H9 (cell line): Measurements from ENCODE around the gene MAST4. TPM values are rescaled to one million over a fixed set of nuclear protein-coding genes. Genes with fewer than 3 reads are reported as not detected.

Experiments
- DNase-seq: peaks from one replicate; pipeline ENCODE4 v3.0.0-alpha.2; 2017
- H2AFZ ChIP-seq: one replicate; pipeline ENCODE4 v1.6.1; 2013; ENCODE audit warnings: mild to moderate bottlenecking, low read length, control low read depth, moderate library complexity
- H2AK5ac ChIP-seq: 2 replicates; pipeline ENCODE4 v1.6.1; 2013; ENCODE audit warnings: low read length, control low read depth, mixed read lengths; ENCODE audit not compliant: insufficient read length
- H2BK120ac ChIP-seq: one replicate; pipeline ENCODE4 v1.6.1; 2013; ENCODE audit warnings: low read depth, mild to moderate bottlenecking, low read length, control low read depth, inconsistent platforms; ENCODE audit not compliant: poor library complexity, severe bottlenecking
- H2BK12ac ChIP-seq: 2 replicates; pipeline ENCODE4 v1.6.1; 2013; ENCODE audit warnings: low read length, control low read depth, mixed read lengths, low read depth; ENCODE audit not compliant: insufficient read length
- H2BK15ac ChIP-seq: 2 replicates; pipeline ENCODE4 v1.6.1; 2013; ENCODE audit warnings: low read depth, low read length, control low read depth
- H2BK20ac ChIP-seq: one replicate; pipeline ENCODE4 v1.6.1; 2013; ENCODE audit warnings: low read depth, mild to moderate bottlenecking, low read length, control low read depth, inconsistent platforms; ENCODE audit not compliant: poor library complexity, severe bottlenecking
- H2BK5ac ChIP-seq: 2 replicates; pipeline ENCODE4 v1.6.1; 2013; ENCODE audit warnings: low read length, control low read depth, mixed read lengths; ENCODE audit not compliant: insufficient read length
- H3K14ac ChIP-seq: 2 replicates; pipeline ENCODE4 v1.6.1; 2013; ENCODE audit warnings: low read length, control low read depth; ENCODE audit not compliant: insufficient read depth
- H3K18ac ChIP-seq: 2 replicates; pipeline ENCODE4 v1.6.1; 2013; ENCODE audit warnings: low read depth, mild to moderate bottlenecking, mixed read lengths, low read length, control low read depth; ENCODE audit not compliant: insufficient read length
- H3K23ac ChIP-seq: 2 replicates; pipeline ENCODE4 v1.6.1; 2013; ENCODE audit warnings: low read length, control low read depth, mixed read lengths, low read depth; ENCODE audit not compliant: insufficient read length
- H3K23me2 ChIP-seq: 2 replicates; pipeline ENCODE4 v1.6.1; 2013; ENCODE audit warnings: low read depth, mild to moderate bottlenecking, mixed read lengths, low read length, control low read depth; ENCODE audit not compliant: insufficient read length, poor library complexity, severe bottlenecking
- H3K27ac ChIP-seq: 2 replicates; pipeline ENCODE4 v1.5.1; 2013; ENCODE audit warnings: low read length, control low read depth, mixed read lengths, low read depth; ENCODE audit not compliant: insufficient read length
- H3K27me3 ChIP-seq: 2 replicates; pipeline ENCODE4 v1.6.1; 2013; ENCODE audit warnings: low read length, control low read depth, inconsistent platforms; ENCODE audit not compliant: insufficient read depth
- H3K4ac ChIP-seq: 2 replicates; pipeline ENCODE4 v1.6.1; 2013; ENCODE audit warnings: low read depth, mild to moderate bottlenecking, control low read depth, inconsistent platforms, low read length, moderate library complexity
- H3K4me1 ChIP-seq: 2 replicates; pipeline ENCODE4 v1.6.1; 2013; ENCODE audit warnings: low read length, control low read depth, inconsistent platforms; ENCODE audit not compliant: insufficient read depth
- H3K4me2 ChIP-seq: 2 replicates; pipeline ENCODE4 v1.6.1; 2013; ENCODE audit warnings: low read length, control low read depth, mixed read lengths; ENCODE audit not compliant: insufficient read length, insufficient read depth
- H3K56ac ChIP-seq: 2 replicates; pipeline ENCODE4 v1.6.1; 2013; ENCODE audit warnings: low read depth, mild to moderate bottlenecking, mixed read lengths, low read length, control low read depth; ENCODE audit not compliant: insufficient read length
- H3K79me1 ChIP-seq: 2 replicates; pipeline ENCODE4 v1.6.1; 2013; ENCODE audit warnings: low read depth, mild to moderate bottlenecking, moderate library complexity, low read length, control low read depth, inconsistent platforms; ENCODE audit not compliant: insufficient read depth, poor library complexity, severe bottlenecking
- H3K79me2 ChIP-seq: 2 replicates; pipeline ENCODE4 v1.6.1; 2013; ENCODE audit warnings: low read length, control low read depth, inconsistent platforms; ENCODE audit not compliant: insufficient read depth
- H3K9ac ChIP-seq: 2 replicates; pipeline ENCODE4 v1.6.1; 2013; ENCODE audit warnings: low read length, control low read depth, mixed read lengths; ENCODE audit not compliant: insufficient read length; ENCODE audit errors: extremely low read depth
- H3K9me3 ChIP-seq: one replicate; pipeline ENCODE4 v1.6.1; 2013; ENCODE audit warnings: low read depth, low read length, inconsistent platforms; ENCODE audit not compliant: control insufficient read depth
- H3T11ph ChIP-seq: one replicate; pipeline ENCODE4 v1.6.1; 2013; ENCODE audit warnings: mild to moderate bottlenecking, low read length, control low read depth, inconsistent platforms
- H4K20me1 ChIP-seq: one replicate; pipeline ENCODE4 v1.6.1; 2013; ENCODE audit not compliant: control insufficient read depth, insufficient read length, insufficient read depth
- H4K5ac ChIP-seq: 2 replicates; pipeline ENCODE4 v1.6.1; 2013; ENCODE audit warnings: low read depth, mild to moderate bottlenecking, mixed read lengths, low read length, control low read depth; ENCODE audit not compliant: insufficient read length
- H4K8ac ChIP-seq: replicated peaks from 2 replicates; pipeline ENCODE4 v1.6.1; 2013; ENCODE audit warnings: low read length, control low read depth, mixed read lengths, low read depth; ENCODE audit not compliant: insufficient read length
- H4K91ac ChIP-seq: 2 replicates; pipeline ENCODE4 v1.6.1; 2013; ENCODE audit warnings: low read depth, mild to moderate bottlenecking, moderate library complexity, mixed read lengths, low read length, control low read depth; ENCODE audit not compliant: insufficient read length
- H3K27ac Mint-ChIP-seq, 3 experiments: 2 replicates in 2 of 3; 3 replicates in 1 of 3; pipeline ENCODE4 v1.8.0; 2020 to 2021; ENCODE audit warnings: mixed read lengths in 3 of 3, mild to moderate bottlenecking in 1 of 3, moderate library complexity in 1 of 3
- H3K27me3 Mint-ChIP-seq: 2 replicates; pipeline ENCODE4 v1.8.0; 2021; ENCODE audit warnings: low read depth, mild to moderate bottlenecking, moderate library complexity, mixed read lengths
- H3K36me3 Mint-ChIP-seq, 3 experiments: 2 replicates in 2 of 3; 3 replicates in 1 of 3; pipeline ENCODE4 v1.8.0; 2020 to 2021; ENCODE audit warnings: low read depth in 3 of 3, mixed read lengths in 3 of 3; ENCODE audit not compliant: insufficient read depth in 1 of 3
- H3K4me1 Mint-ChIP-seq, 2 experiments: 2 replicates each; pipeline ENCODE4 v1.8.0; 2020; ENCODE audit warnings: mixed read lengths in 2 of 2
- H3K4me3 Mint-ChIP-seq, 2 experiments: 2 replicates in 1 of 2; 3 replicates in 1 of 2; pipeline ENCODE4 v1.8.0; 2020 to 2021; ENCODE audit warnings: mild to moderate bottlenecking in 2 of 2, mixed read lengths in 2 of 2, moderate library complexity in 1 of 2
- H3K9me3 Mint-ChIP-seq, 2 experiments: 2 replicates in 1 of 2; 3 replicates in 1 of 2; pipeline ENCODE4 v1.8.0; 2020; ENCODE audit warnings: mild to moderate bottlenecking in 2 of 2, mixed read lengths in 2 of 2, moderate library complexity in 1 of 2
- CTCF ChIP-seq: fragments of 200-600 bp; sonication (generic); conservative IDR thresholded peaks from 3 replicates; pipeline ENCODE4 v1.8.0; 2021; ENCODE audit warnings: antibody characterized with exemption, mild to moderate bottlenecking
- WGBS: extraction: QIAGEN DNeasy Blood & Tissue Kit; methylation state at CpG from one replicate; pipeline ENCODE4 v1.1.7; 2013; ENCODE audit warnings: missing lambda C conversion rate, low lambda C conversion rate, mixed read lengths; ENCODE audit not compliant: insufficient read length; ENCODE audit errors: extremely low coverage; 5-methylcytosine and 5-hydroxymethylcytosine counted together
- total RNA-seq: library from RNA; stranded (reverse); gene quantifications from 2 replicates; pipeline ENCODE4 v1.2.1, GENCODE V29; 2021

The MAST4 gene
- total RNA-seq, 1 experiment from 2014 or later = 3.7 TPM

- DNase-seq = no peak
- no peak overlapping the region for H3K9ac ChIP-seq
- no peaks in the 10 kb centered on the region for H3K23me2 ChIP-seq
- no CpG with 5 or more reads among the region's 3 CpGs for WGBS
- H4K20me1 ChIP-seq = no peaks in the 10 kb centered on the region
- H3K18ac ChIP-seq = no peak overlapping the region
- no peak overlapping the region for H3K27ac ChIP-seq
- Mint-ChIP-seq H3K4me3 (no peak overlapping the region), H3K36me3 (peaks cover 0 to 8% (median 2%) of the 10 kb centered on the region in 3 experiments; a peak in 2 of 7 replicates), H3K9me3 (peaks cover 3 to 6% of the 10 kb centered on the region in 2 experiments; a peak in 4 of 5 replicates), H3K4me1 (peaks cover 2 to 5% of the 10 kb centered on the region in 2 experiments; a peak in 3 of 4 replicates), H3K27me3 (no peaks in the 10 kb centered on the region), H3K27ac (peak overlapping the region in 1 of 3 experiments; percentile 87; a peak in 1 of 7 replicates)
- H2AFZ ChIP-seq = no peak overlapping the region
- no peaks in the 10 kb centered on the region for H3K79me1 ChIP-seq
- no peaks in the 10 kb centered on the region for H3K9me3 ChIP-seq
- H2BK120ac ChIP-seq = no peak overlapping the region
- no peak overlapping the region for H3K23ac ChIP-seq
- no peak overlapping the region for H3K56ac ChIP-seq
- no peak overlapping the region for H2BK15ac ChIP-seq
- no peak overlapping the region for H4K5ac ChIP-seq
- H3K79me2 ChIP-seq = no peaks in the 10 kb centered on the region
- H4K91ac ChIP-seq = no peak overlapping the region
- H2BK5ac ChIP-seq = no peak overlapping the region
- H2AK5ac ChIP-seq = no peak overlapping the region
- H3K14ac ChIP-seq = no peak overlapping the region
- H3K4me1 ChIP-seq = no peaks in the 10 kb centered on the region
- H3K27me3 ChIP-seq = no peaks in the 10 kb centered on the region
- H2BK12ac ChIP-seq = no peak overlapping the region
- H4K8ac ChIP-seq = no peak overlapping the region
- no peak overlapping the region for H3T11ph ChIP-seq
- no peak overlapping the region for H3K4ac ChIP-seq
- no peak overlapping the region for H3K4me2 ChIP-seq
- no peak for TF ChIP-seq CTCF
- H2BK20ac ChIP-seq = no peak overlapping the region
Measured at GRCh38 chr5:66647146-66647856, 51.1 kb downstream of the MAST4 start.
